CD14-positive monocyte (primary cell): ENCODE results near the gene CEL. TPM values are rescaled to one million over a fixed set of nuclear protein-coding genes. Genes with fewer than 3 reads are reported as not detected.
"Not testable (repeated sequence)": the region's sequence is repeated elsewhere in the genome, so short reads cannot be mapped to it uniquely, and the experiment has no call there.

ENCODE experiments used
- DNase-seq, 3 donors: peaks; one replicate each; pipeline ENCODE4 v3.0.0-alpha.2; 2011 to 2022
- H2AFZ ChIP-seq: 2 replicates; pipeline ENCODE4 v1.6.0; 2012; ENCODE audit warnings: mild to moderate bottlenecking, low read depth, low read length, inconsistent platforms; ENCODE audit not compliant: insufficient read depth, poor library complexity, severe bottlenecking
- H3K27ac ChIP-seq, 2 donors: 1 replicate in 1 of 2; 2 replicates in 1 of 2; pipeline ENCODE4 v1.5.1; 2012 to 2013; ENCODE audit warnings: low read length in 2 of 2, control low read depth in 1 of 2, inconsistent platforms in 1 of 2, low read depth in 1 of 2, mild to moderate bottlenecking in 1 of 2
- H3K27me3 ChIP-seq, 2 donors: one replicate each; pipeline versions ENCODE4 v1.6.0 to v1.6.1; 2011 to 2013; ENCODE audit warnings: low read length in 2 of 2; ENCODE audit not compliant: control insufficient read depth in 2 of 2, insufficient read depth in 2 of 2
- H3K36me3 ChIP-seq, 2 donors: replicated peaks in 1 of 2; 1 replicate in 1 of 2; 2 replicates in 1 of 2; pipeline versions ENCODE4 v1.5.1 to v1.6.1; 2012 to 2013; ENCODE audit warnings: low read length in 2 of 2, control low read depth in 1 of 2, inconsistent platforms in 1 of 2, mild to moderate bottlenecking in 1 of 2; ENCODE audit not compliant: insufficient read depth in 2 of 2, control insufficient read depth in 1 of 2
- H3K4me1 ChIP-seq, 2 donors: 1 replicate in 1 of 2; 2 replicates in 1 of 2; pipeline versions ENCODE4 v1.5.1 to v1.6.1; 2012 to 2013; ENCODE audit warnings: low read length in 2 of 2, control low read depth in 1 of 2, inconsistent platforms in 1 of 2, mild to moderate bottlenecking in 1 of 2, moderate library complexity in 1 of 2; ENCODE audit not compliant: insufficient read depth in 2 of 2, control insufficient read depth in 1 of 2
- H3K4me2 ChIP-seq: replicated peaks from 2 replicates; pipeline ENCODE3; 2012; ENCODE audit warnings: low read length, moderate library complexity, mild to moderate bottlenecking; ENCODE audit not compliant: poor library complexity, severe bottlenecking; ENCODE audit errors: extremely low read depth
- H3K4me3 ChIP-seq, 3 experiments: fragments of 200-600 bp in 1 of 3; sonication (generic) in 1 of 3; replicated peaks in 1 of 3; 1 replicate in 2 of 3; 2 replicates in 1 of 3; pipeline ENCODE4 v1.5.1; 2011 to 2013; ENCODE audit warnings: low read length in 3 of 3, mild to moderate bottlenecking in 3 of 3, control low read depth in 2 of 3, low read depth in 2 of 3, inconsistent platforms in 1 of 3, moderate library complexity in 1 of 3
- H3K79me2 ChIP-seq: 2 replicates; pipeline ENCODE4 v1.6.0; 2012; ENCODE audit warnings: mild to moderate bottlenecking, control low read depth, inconsistent platforms, low read length, moderate library complexity; ENCODE audit not compliant: insufficient read depth
- H3K9ac ChIP-seq: 2 replicates; pipeline ENCODE4 v1.6.0; 2017; ENCODE audit warnings: low read length, mild to moderate bottlenecking; ENCODE audit not compliant: insufficient read depth, poor library complexity, severe bottlenecking
- H3K9me3 ChIP-seq, 2 donors: replicated peaks in 1 of 2; 1 replicate in 1 of 2; 2 replicates in 1 of 2; pipeline versions ENCODE4 v1.5.1 to v1.6.1; 2012 to 2013; ENCODE audit warnings: low read length in 2 of 2, control low read depth in 1 of 2; ENCODE audit not compliant: control insufficient read depth in 1 of 2, insufficient read depth in 1 of 2
- H4K20me1 ChIP-seq: 2 replicates; pipeline ENCODE4 v1.6.0; 2012; ENCODE audit warnings: mild to moderate bottlenecking, low read length, control low read depth, moderate library complexity; ENCODE audit not compliant: insufficient read depth
- H3K27ac Mint-ChIP-seq, 7 donors: one replicate each; pipeline ENCODE4 v1.8.0; 2020; ENCODE audit warnings: mild to moderate bottlenecking in 7 of 7, mixed read lengths in 7 of 7, moderate library complexity in 6 of 7, inconsistent platforms in 2 of 7
- H3K27me3 Mint-ChIP-seq, 3 donors: one replicate each; pipeline ENCODE4 v1.8.0; 2021 to 2022; ENCODE audit warnings: low read depth in 3 of 3, mild to moderate bottlenecking in 3 of 3, mixed read lengths in 3 of 3, moderate library complexity in 3 of 3, inconsistent platforms in 1 of 3
- H3K36me3 Mint-ChIP-seq, 2 donors: one replicate each; pipeline ENCODE4 v1.8.0; 2020; ENCODE audit warnings: mixed read lengths in 2 of 2, inconsistent platforms in 1 of 2, mild to moderate bottlenecking in 1 of 2
- H3K4me1 Mint-ChIP-seq: one replicate; pipeline ENCODE4 v1.8.0; 2020; ENCODE audit warnings: mild to moderate bottlenecking, mixed read lengths
- H3K4me3 Mint-ChIP-seq, 2 donors: one replicate each; pipeline ENCODE4 v1.8.0; 2020; ENCODE audit warnings: mild to moderate bottlenecking in 2 of 2, mixed read lengths in 2 of 2, moderate library complexity in 1 of 2
- H3K9me3 Mint-ChIP-seq, 7 donors: one replicate each; pipeline ENCODE4 v1.8.0; 2020 to 2022; ENCODE audit warnings: mixed read lengths in 7 of 7, mild to moderate bottlenecking in 6 of 7, moderate library complexity in 6 of 7, inconsistent platforms in 2 of 7
- CTCF ChIP-seq: fragments of 200-600 bp; IDR thresholded peaks from one replicate; pipeline ENCODE4 v1.8.0; 2022; ENCODE audit warnings: antibody characterized with exemption, mild to moderate bottlenecking
- WGBS: methylation state at CpG from one replicate; pipeline ENCODE4 v1.1.5; 2013; ENCODE audit warnings: missing lambda C conversion rate; ENCODE audit not compliant: insufficient coverage; 5-methylcytosine and 5-hydroxymethylcytosine counted together
- intact Hi-C, 2 donors: fragments of 100-400 bp; cut with micrococcal nuclease; formaldehyde crosslinking; loops; one replicate each; pipeline versions ENCODE4 v1.15.0 to v1.15.1; 2023
- polyA minus RNA-seq: library from RNA; depleted of rRNA, polyadenylated mRNA; stranded (reverse); fragments of >200 nt; gene quantifications from 2 replicates; pipeline ENCODE4 v1.2.3, GENCODE V29; 2012
- polyA plus RNA-seq, 3 donors: library from polyadenylated mRNA; depleted of rRNA in 1 of 3; unstranded in 2 of 3; stranded (reverse) in 1 of 3; fragments of 300-500 nt in 2 of 3; fragments of >200 nt in 1 of 3; fragmentation: Illumina TruSeq in 2 of 3; gene quantifications; 1 replicate in 2 of 3; 2 replicates in 1 of 3; pipeline ENCODE4 v1.2.3, GENCODE V29; 2012 to 2021
- total RNA-seq, 12 experiments: library from RNA in 1 of 12; stranded (reverse) in 1 of 12; fragments of 120-200 nt in 1 of 12; gene quantifications; one replicate each; pipeline ENCODE4 v1.2.4 and lab custom pipeline; 2013 to 2026; ENCODE audit warnings: mixed read lengths in 6 of 12, inconsistent platforms in 1 of 12

Gene CEL
- total RNA-seq (2013) = 0.12 TPM
- polyA plus RNA-seq = under 1 TPM in 1 of 3 donors, not detected in 2; 0.24 TPM
- polyA minus RNA-seq = not detected in 2 replicates
- total RNA-seq (lab: John Stamatoyannopoulos, UW) = 0.06 to 0.59 (median 0.25) reads per million in 11 experiments

GRCh38 chr9:133061764-133062145 lies at the start of gene CEL:
Gene CEL, plus strand, starts transcription at chr9:133061981. Its CDS starts 22 bp downstream, at chr9:133062003.
- Histone ChIP-seq H3K4me1 (peaks cover 4 to 20% of the 10 kb centered on the region in 2 donors), H3K36me3 (peaks cover 14 to 19% of the 10 kb centered on the region in 2 donors)
- H3K9me3 ChIP-seq, intact Hi-C loops, H3K27me3 Mint-ChIP-seq, DNase-seq, H2AFZ ChIP-seq, H3K4me3 ChIP-seq, H3K27ac ChIP-seq, H3K9ac ChIP-seq, H3K9me3 Mint-ChIP-seq, H4K20me1 ChIP-seq, H3K79me2 ChIP-seq, H3K4me3 Mint-ChIP-seq, H3K27me3 ChIP-seq, H3K4me2 ChIP-seq: not testable (repeated sequence)
- WGBS = 20% methylated on average over 1 of the region's 9 CpGs
- Mint-ChIP-seq H3K27ac (peak within 1 kb of the TSS in 1 of 7 donors; percentile 20), H3K36me3 (peaks cover 16 to 19% of the 10 kb centered on the region in 2 donors), H3K4me1 (peaks cover 31% of the 10 kb centered on the region)

- H3K4me2 ChIP-seq = no peak overlapping the region
- H3K27me3 ChIP-seq = no peaks in the 10 kb centered on the region
- no peak overlapping the region for H3K27ac ChIP-seq
- no peaks in the 10 kb centered on the region for H3K36me3 ChIP-seq
- Mint-ChIP-seq H3K27me3 (peaks cover 0 to 3% (median 2%) of the 10 kb centered on the region in 3 donors), H3K27ac (no peak overlapping the region), H3K36me3 (no peaks in the 10 kb centered on the region), H3K4me1 (no peaks in the 10 kb centered on the region), H3K9me3 (peaks cover 5 to 28% (median 21%) of the 10 kb centered on the region in 7 donors), H3K4me3 (no peak overlapping the region)
- H3K9me3 ChIP-seq = no peaks in the 10 kb centered on the region
- intact Hi-C loops = no loop called here
- H3K4me3 ChIP-seq = no peak overlapping the region
- H3K79me2 ChIP-seq = no peaks in the 10 kb centered on the region
- TF ChIP-seq CTCF = no peak
- WGBS = no CpG with 5 or more reads among the region's 5 CpGs
- H3K9ac ChIP-seq = no peak overlapping the region
- H3K4me1 ChIP-seq = no peaks in the 10 kb centered on the region
- no peak for DNase-seq
- H4K20me1 ChIP-seq = no peaks in the 10 kb centered on the region
- H2AFZ ChIP-seq = no peak overlapping the region
These were observed 47.1 kb upstream of the CEL start for GRCh38 chr9:133014696-133015095.
